Right lobe of liver (tissue), 6 donors: ENCODE data around the gene FMN1. TPM values are rescaled to one million over a fixed set of nuclear protein-coding genes. Genes with fewer than 3 reads are reported as not detected.

Source experiments
- ATAC-seq, 4 donors: fragments of 200-7000 bp; cut with Tn5 transposase; one replicate each; pipeline ENCODE4 v1.9.1; 2020; ENCODE audit warnings: mild to moderate bottlenecking in 4 of 4, moderate library complexity in 4 of 4
- DNase-seq, 3 donors: peaks; one replicate each; pipeline ENCODE4 v3.0.0-alpha.2; 2020
- H3K27ac ChIP-seq, 3 donors: fragments of 200-600 bp; one replicate each; pipeline ENCODE4 v1.8.0; 2022
- H3K27me3 ChIP-seq, 2 donors: fragments of 200-600 bp; one replicate each; pipeline ENCODE4 v1.8.0; 2022
- H3K36me3 ChIP-seq, 4 donors: fragments of 200-600 bp; sonication (generic) in 1 of 4; one replicate each; pipeline versions ENCODE4 v1.5.1 to v1.8.0; 2017 to 2022; ENCODE audit warnings: control low read depth in 1 of 4
- H3K4me1 ChIP-seq, 4 donors: fragments of 200-600 bp; sonication (generic) in 1 of 4; one replicate each; pipeline versions ENCODE4 v1.5.1 to v1.8.0; 2017 to 2022; ENCODE audit warnings: control low read depth in 1 of 4
- H3K4me3 ChIP-seq, 3 donors: fragments of 200-600 bp; one replicate each; pipeline ENCODE4 v1.8.0; 2022
- H3K9me3 ChIP-seq, 4 donors: fragments of 200-600 bp; sonication (generic) in 1 of 4; one replicate each; pipeline versions ENCODE4 v1.5.1 to v1.8.0; 2017 to 2022; ENCODE audit warnings: control low read depth in 1 of 4
- CTCF ChIP-seq, 4 donors: fragments of 200-600 bp in 3 of 4; fragments of 450-650 bp in 1 of 4; IDR thresholded peaks; one replicate each; pipeline versions ENCODE4 v1.5.1 to v1.8.0; 2016 to 2022; ENCODE audit warnings: antibody characterized with exemption in 4 of 4, mild to moderate bottlenecking in 2 of 4
- POLR2A ChIP-seq: fragments of 450-650 bp; IDR thresholded peaks from one replicate; pipeline ENCODE4 v1.6.1; 2017; ENCODE audit warnings: antibody characterized with exemption, mild to moderate bottlenecking
- WGBS: methylation state at CpG from one replicate; pipeline ENCODE4 v1.1.6; 2018; ENCODE audit warnings: low coverage, low lambda C conversion rate; ENCODE audit not compliant: insufficient coverage; ENCODE audit errors: missing lambda C conversion rate; 5-methylcytosine and 5-hydroxymethylcytosine counted together
- intact Hi-C, 2 donors: fragments of 100-400 bp; cut with DNase I; formaldehyde crosslinking; loops; one replicate each; pipeline versions ENCODE4 v1.11.2 to v1.14.1; 2022
- total RNA-seq, 6 experiments: library from RNA; depleted of rRNA in 2 of 6; stranded (reverse); fragments of >200 nt in 2 of 6; fragmentation: NEBNext Ultra II Directional in 3 of 6; extraction: Animal tissue kit (Norgen Biotek cat#: 25700) in 3 of 6; gene quantifications; one replicate each; pipeline versions ENCODE4 v1.1.0 to v1.2.4, GENCODE V29; 2016 to 2023
- donor health status: DM: no; HTN: yes; CAD: no.
- donor health status: DM: no; HTN: no; CAD: no.
- donor health status: DM: no; HTN: no; CAD: no.
- donor health status: DM: no; HTN: yes; CAD: no.
- donor health status: DM: no; HTN: yes; CAD: no.

FMN1 gene
- total RNA-seq, 6 experiments from 2014 or later = 1.1 to 6.8 (median 3.1) TPM

GRCh38 chr15:32738666-32739065 is 455.8 kb downstream of the FMN1 start:
- WGBS = 78% methylated on average over 1 of the region's 1 CpG
- ATAC-seq (no peak), DNase-seq (no peak)
- Histone ChIP-seq H3K27ac (no peak overlapping the region), H3K4me3 (no peak overlapping the region), H3K27me3 (no peaks in the 10 kb centered on the region), H3K36me3 (no peaks in the 10 kb centered on the region), H3K4me1 (no peaks in the 10 kb centered on the region), H3K9me3 (no peaks in the 10 kb centered on the region)
- TF ChIP-seq CTCF (IDR thresholded peaks at IDR 0.05) (no peak), POLR2A (no peak)
- intact Hi-C loops = no loop called here

GRCh38 chr15:32737304-32737703 is 457.2 kb downstream of the FMN1 start:
- TF ChIP-seq CTCF (IDR thresholded peaks at IDR 0.05) (no peak), POLR2A (no peak)
- ATAC-seq (no peak), DNase-seq (no peak)
- 84% methylated on average over 2 of the region's 4 CpGs for WGBS
- intact Hi-C loops = no loop called here
- Histone ChIP-seq H3K4me3 (no peak overlapping the region), H3K27me3 (no peaks in the 10 kb centered on the region), H3K4me1 (peaks cover 0 to 10% (median 4%) of the 10 kb centered on the region in 4 donors), H3K36me3 (no peaks in the 10 kb centered on the region), H3K9me3 (no peaks in the 10 kb centered on the region), H3K27ac (no peak overlapping the region)

- Histone ChIP-seq H3K4me3 (no peak overlapping the region), H3K36me3 (no peaks in the 10 kb centered on the region), H3K9me3 (no peaks in the 10 kb centered on the region), H3K27me3 (no peaks in the 10 kb centered on the region), H3K4me1 (peaks cover 0 to 14% (median 6%) of the 10 kb centered on the region in 4 donors), H3K27ac (no peak overlapping the region)
- ATAC-seq (no peak), DNase-seq (no peak)
- no peak for TF ChIP-seq CTCF (IDR thresholded peaks at IDR 0.05)
- no peak for TF ChIP-seq POLR2A
- WGBS = 71% methylated on average over 2 of the region's 2 CpGs
- intact Hi-C loops = no loop called here
Observed at GRCh38 chr15:32736701-32737061, 457.8 kb downstream of the FMN1 start.

GRCh38 chr15:32735989-32736700 is 458.4 kb downstream of the FMN1 start:
- Histone ChIP-seq H3K4me1 (peaks cover 0 to 14% (median 6%) of the 10 kb centered on the region in 4 donors), H3K36me3 (no peaks in the 10 kb centered on the region), H3K27me3 (no peaks in the 10 kb centered on the region), H3K27ac (no peak overlapping the region), H3K9me3 (no peaks in the 10 kb centered on the region), H3K4me3 (no peak overlapping the region)
- peak in 1 of 4 donors; percentile 18 for ATAC-seq
- DNase-seq = no peak
- no peak for TF ChIP-seq POLR2A
- WGBS = 61% methylated on average over 2 of the region's 2 CpGs
- intact Hi-C loops = no loop called here

GRCh38 chr15:32733281-32733680 is 461.2 kb downstream of the FMN1 start:
- Histone ChIP-seq H3K4me1 (peaks cover 0 to 14% (median 6%) of the 10 kb centered on the region in 4 donors), H3K4me3 (no peak overlapping the region), H3K9me3 (no peaks in the 10 kb centered on the region), H3K27ac (no peak overlapping the region), H3K27me3 (no peaks in the 10 kb centered on the region), H3K36me3 (no peaks in the 10 kb centered on the region)
- WGBS = 62% methylated on average over 3 of the region's 3 CpGs
- ATAC-seq (no peak), DNase-seq (no peak)
- TF ChIP-seq POLR2A = no peak
- no peak for TF ChIP-seq CTCF (IDR thresholded peaks at IDR 0.05)
- intact Hi-C loops = no loop called here
